Smooth muscle cell (in vitro differentiated cells): ENCODE measurements around the gene PPTC7. TPM values are rescaled to one million over a fixed set of nuclear protein-coding genes. Genes with fewer than 3 reads are reported as not detected.
"Not testable (repeated sequence)": the region's sequence is repeated elsewhere in the genome, so short reads cannot be mapped to it uniquely, and the experiment has no call there.

Experiments used
- DNase-seq: peaks from one replicate; lab custom pipeline; 2025; ENCODE audit not compliant: unreplicated experiment; lab: John Stamatoyannopoulos, UW
- H2AFZ ChIP-seq: fragments of 200-600 bp; sonication (generic); 2 replicates; pipeline ENCODE4 v1.6.0; 2016; ENCODE audit warnings: antibody characterized with exemption, low read depth, mild to moderate bottlenecking
- H3F3A ChIP-seq: fragments of 200-600 bp; sonication (generic); 2 replicates; pipeline ENCODE4 v1.6.0; 2017; ENCODE audit warnings: antibody characterized with exemption, low read depth
- H3K27ac ChIP-seq: fragments of 200-600 bp; sonication (generic); 2 replicates; pipeline ENCODE4 v1.5.1; 2016; ENCODE audit warnings: low read depth, mild to moderate bottlenecking
- H3K27me3 ChIP-seq: fragments of 200-600 bp; sonication (generic); 2 replicates; pipeline ENCODE4 v1.6.1; 2016; ENCODE audit warnings: low read depth, mild to moderate bottlenecking
- H3K36me3 ChIP-seq: fragments of 200-600 bp; sonication (generic); 2 replicates; pipeline ENCODE4 v1.5.1; 2016; ENCODE audit warnings: low read depth
- H3K4me1 ChIP-seq: fragments of 200-600 bp; sonication (generic); 2 replicates; pipeline ENCODE4 v1.5.1; 2016; ENCODE audit warnings: low read depth
- H3K4me2 ChIP-seq: fragments of 200-600 bp; sonication (generic); 2 replicates; pipeline ENCODE4 v1.6.0; 2016; ENCODE audit warnings: mild to moderate bottlenecking
- H3K4me3 ChIP-seq: fragments of 200-600 bp; sonication (generic); 2 replicates; pipeline ENCODE4 v1.5.1; 2016; ENCODE audit warnings: mild to moderate bottlenecking
- H3K79me2 ChIP-seq: fragments of 200-600 bp; sonication (generic); 2 replicates; pipeline ENCODE4 v1.6.0; 2016; ENCODE audit warnings: low read depth, mild to moderate bottlenecking
- H3K9ac ChIP-seq: fragments of 200-600 bp; sonication (generic); 2 replicates; pipeline ENCODE4 v1.6.0; 2016; ENCODE audit warnings: low read depth
- H3K9me3 ChIP-seq: fragments of 200-600 bp; sonication (generic); replicated peaks from 2 replicates; pipeline ENCODE4 v1.5.1; 2016; ENCODE audit warnings: low read depth
- H4K20me1 ChIP-seq: fragments of 200-600 bp; sonication (generic); 2 replicates; pipeline ENCODE4 v1.6.0; 2016; ENCODE audit warnings: low read depth
- WGBS: methylation state at CpG from one replicate; pipeline ENCODE4 v1.1.7; 2016; ENCODE audit warnings: low lambda C conversion rate; 5-methylcytosine and 5-hydroxymethylcytosine counted together
- polyA plus RNA-seq: library from polyadenylated mRNA; unstranded; fragments of >200 nt; fragmentation: Nextera tagmentation; extraction: Ambion mirVana; gene quantifications from 2 replicates; pipeline ENCODE4 v1.2.1, GENCODE V29; 2016
- total RNA-seq: library from RNA; depleted of rRNA; stranded (reverse); fragments of >200 nt; gene quantifications from 2 replicates; pipeline ENCODE4 v1.2.3, GENCODE V29; 2014
- TF ChIP-seq, protein P1 (sequence below): fragments of 200-600 bp; sonication (generic); IDR thresholded peaks from 2 replicates; pipeline ENCODE4 v1.5.1; 2017; ENCODE audit warnings: borderline replicate concordance, mild to moderate bottlenecking, antibody characterized with exemption; ENCODE audit not compliant: insufficient read depth, poor library complexity, severe bottlenecking

The PPTC7 gene
- total and polyA plus RNA-seq, 2 experiments from 2014 or later: 3.6 to 8.9 TPM

GRCh38 chr12:110528277-110528839 lies 54.8 kb downstream of the PPTC7 start:
- Histone ChIP-seq H4K20me1 (peaks cover 25% of the 10 kb centered on the region), H3K27me3 (no peaks in the 10 kb centered on the region), H3K9ac (no peak overlapping the region), H3K36me3 (no peaks in the 10 kb centered on the region), H3K79me2 (no peaks in the 10 kb centered on the region), H3K9me3 (no peaks in the 10 kb centered on the region), H3K27ac (no peak overlapping the region), H2AFZ (no peak overlapping the region), H3K4me2 (no peak overlapping the region), H3F3A (no peaks in the 10 kb centered on the region), H3K4me1 (no peaks in the 10 kb centered on the region), H3K4me3 (no peak overlapping the region)
- WGBS: 94% methylated on average over 6 of the region's 6 CpGs
- TF ChIP-seq, protein P1, sequence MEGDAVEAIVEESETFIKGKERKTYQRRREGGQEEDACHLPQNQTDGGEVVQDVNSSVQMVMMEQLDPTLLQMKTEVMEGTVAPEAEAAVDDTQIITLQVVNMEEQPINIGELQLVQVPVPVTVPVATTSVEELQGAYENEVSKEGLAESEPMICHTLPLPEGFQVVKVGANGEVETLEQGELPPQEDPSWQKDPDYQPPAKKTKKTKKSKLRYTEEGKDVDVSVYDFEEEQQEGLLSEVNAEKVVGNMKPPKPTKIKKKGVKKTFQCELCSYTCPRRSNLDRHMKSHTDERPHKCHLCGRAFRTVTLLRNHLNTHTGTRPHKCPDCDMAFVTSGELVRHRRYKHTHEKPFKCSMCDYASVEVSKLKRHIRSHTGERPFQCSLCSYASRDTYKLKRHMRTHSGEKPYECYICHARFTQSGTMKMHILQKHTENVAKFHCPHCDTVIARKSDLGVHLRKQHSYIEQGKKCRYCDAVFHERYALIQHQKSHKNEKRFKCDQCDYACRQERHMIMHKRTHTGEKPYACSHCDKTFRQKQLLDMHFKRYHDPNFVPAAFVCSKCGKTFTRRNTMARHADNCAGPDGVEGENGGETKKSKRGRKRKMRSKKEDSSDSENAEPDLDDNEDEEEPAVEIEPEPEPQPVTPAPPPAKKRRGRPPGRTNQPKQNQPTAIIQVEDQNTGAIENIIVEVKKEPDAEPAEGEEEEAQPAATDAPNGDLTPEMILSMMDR: no peak
- no peak for DNase-seq

DNA sequence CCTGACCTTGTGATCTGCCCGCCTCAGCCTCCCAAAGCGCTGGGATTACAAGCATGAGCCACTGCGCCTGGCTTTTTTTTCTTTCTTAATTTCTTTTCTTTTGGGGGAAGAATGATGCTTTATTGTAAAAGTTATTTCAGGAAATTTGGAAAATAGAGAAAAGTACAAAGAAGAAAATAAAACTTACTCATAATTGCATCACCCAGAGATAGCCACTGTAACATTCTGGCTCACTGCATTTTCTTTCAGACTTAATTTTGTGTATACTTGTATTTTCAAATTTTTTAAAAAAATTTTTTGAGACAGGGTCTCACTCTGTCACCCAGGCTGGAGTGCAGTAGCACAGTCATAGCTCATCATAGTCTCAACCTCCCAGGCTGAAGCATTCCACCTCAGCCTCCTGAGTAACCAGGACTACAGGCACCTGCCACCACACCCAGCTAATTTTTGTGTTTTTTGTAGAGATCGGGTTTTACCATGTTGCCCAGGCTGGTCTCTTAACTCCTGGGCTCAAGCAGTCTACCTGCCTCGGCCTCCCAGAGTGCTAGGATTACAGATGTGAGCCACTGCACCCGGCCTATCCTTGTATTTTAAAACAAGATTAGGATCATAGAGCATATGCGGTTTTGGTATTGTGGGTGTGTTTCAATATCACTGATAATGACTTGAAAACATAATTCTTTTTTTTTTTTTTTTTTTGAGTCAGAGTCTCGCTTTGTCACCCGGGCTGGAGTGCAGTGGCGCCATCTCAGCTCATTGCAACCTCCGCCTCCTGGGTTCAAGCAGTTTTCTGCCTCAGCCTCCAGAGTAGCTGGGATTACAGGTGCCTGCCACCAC lies 62.0 kb downstream of the PPTC7 start:
- not testable (repeated sequence) for H3K27me3 ChIP-seq, H3K9me3 ChIP-seq, H3K4me2 ChIP-seq, H2AFZ ChIP-seq, H3K79me2 ChIP-seq, H3K36me3 ChIP-seq, H3F3A ChIP-seq, DNase-seq, H3K4me1 ChIP-seq, H3K9ac ChIP-seq, H3K27ac ChIP-seq, H4K20me1 ChIP-seq, H3K4me3 ChIP-seq
- WGBS: 93% methylated on average over 11 of the region's 11 CpGs

DNA sequence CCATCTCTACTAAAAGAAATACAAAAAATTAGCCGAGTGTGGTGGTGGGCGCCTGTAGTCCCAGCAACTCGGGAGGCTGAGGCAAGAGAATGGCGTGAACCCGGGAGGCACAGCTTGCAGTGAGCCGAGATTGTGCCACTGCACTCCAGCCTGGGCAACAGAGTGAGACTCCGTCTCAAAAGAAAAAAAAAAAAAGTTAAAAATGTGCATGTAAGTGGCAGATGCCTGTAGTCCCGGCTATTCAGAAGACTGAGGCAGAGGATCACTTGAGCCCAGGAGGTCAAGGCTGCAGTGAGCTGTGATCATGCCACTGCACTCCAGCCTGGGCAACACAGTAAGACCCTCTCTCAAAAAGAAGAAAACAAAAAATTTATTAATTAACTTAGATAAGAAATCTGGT lies 65.1 kb downstream of the PPTC7 start:
- 93% methylated on average over 8 of the region's 8 CpGs for WGBS
- not testable (repeated sequence) for H3F3A ChIP-seq, H3K4me2 ChIP-seq, DNase-seq, H3K36me3 ChIP-seq, H3K4me1 ChIP-seq, H3K4me3 ChIP-seq, H3K9me3 ChIP-seq, H3K27ac ChIP-seq, H3K9ac ChIP-seq, H3K79me2 ChIP-seq, H4K20me1 ChIP-seq, H2AFZ ChIP-seq
- H3K27me3 ChIP-seq: peaks cover 11% of the 10 kb centered on the region

DNA sequence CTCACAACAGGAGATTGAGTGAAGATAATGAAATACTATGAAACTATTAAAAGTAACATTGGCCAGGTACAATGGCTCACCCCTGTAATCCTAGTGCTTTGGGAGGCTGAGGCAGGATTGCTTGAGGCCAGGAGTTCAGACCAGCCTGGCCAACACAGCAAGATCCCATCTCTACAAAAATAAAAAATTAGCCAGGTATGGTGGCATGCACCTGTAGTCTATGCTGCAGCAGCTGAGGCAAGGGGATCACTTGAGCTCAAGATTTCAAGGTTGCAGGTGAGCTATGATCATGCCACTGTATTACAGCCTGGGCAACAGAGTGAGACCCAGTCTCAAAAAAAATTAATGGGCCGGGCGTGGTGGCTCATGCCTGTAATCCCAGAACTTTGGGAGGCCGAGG lies 66.1 kb downstream of the PPTC7 start:
- H3K27ac ChIP-seq: no peak overlapping the region
- peaks cover 11% of the 10 kb centered on the region for H3K27me3 ChIP-seq
- H3K36me3 ChIP-seq: no peaks in the 10 kb centered on the region
- H3K4me1 ChIP-seq: no peaks in the 10 kb centered on the region
- no peak for DNase-seq
- TF ChIP-seq, protein P1: no peak
- no peak overlapping the region for H3K4me3 ChIP-seq
- no peak overlapping the region for H2AFZ ChIP-seq
- H3F3A ChIP-seq: no peaks in the 10 kb centered on the region
- H3K9ac ChIP-seq: no peak overlapping the region
- H3K9me3 ChIP-seq: no peaks in the 10 kb centered on the region
- H4K20me1 ChIP-seq: no peaks in the 10 kb centered on the region
- H3K4me2 ChIP-seq: no peak overlapping the region
- 85% methylated on average over 3 of the region's 3 CpGs for WGBS
- no peaks in the 10 kb centered on the region for H3K79me2 ChIP-seq
